NT2/D1 (cell line): ENCODE measurements around the gene ATP2A3.
"Not testable (repeated sequence)": the region's sequence is repeated elsewhere in the genome, so short reads cannot be mapped to it uniquely, and the experiment has no call there.

ENCODE experiments used
- DNase-seq: peaks from one replicate; pipeline ENCODE4 v3.0.0-alpha.2; 2011; ENCODE audit warnings: low read depth, low spot score
- H3K27me3 ChIP-seq: 2 replicates; pipeline ENCODE4 v1.6.0; 2011; ENCODE audit warnings: mild to moderate bottlenecking; ENCODE audit not compliant: insufficient read length, insufficient read depth
- H3K36me3 ChIP-seq: 2 replicates; pipeline ENCODE4 v1.6.1; 2011; ENCODE audit warnings: mild to moderate bottlenecking, low read length, mixed read lengths; ENCODE audit not compliant: insufficient read depth, insufficient read length
- H3K4me1 ChIP-seq: 2 replicates; pipeline ENCODE4 v1.5.1; 2011; ENCODE audit not compliant: insufficient read depth, insufficient read length
- H3K4me3 ChIP-seq: 2 replicates; pipeline ENCODE4 v1.5.1; 2011; ENCODE audit warnings: low read depth; ENCODE audit not compliant: insufficient read length
- H3K9ac ChIP-seq: 2 replicates; pipeline ENCODE4 v1.6.0; 2011; ENCODE audit warnings: low read depth; ENCODE audit not compliant: insufficient read length
- H3K9me3 ChIP-seq: 2 replicates; pipeline ENCODE4 v1.5.1; 2011; ENCODE audit warnings: mild to moderate bottlenecking, low read length; ENCODE audit not compliant: insufficient read depth
- SUZ12 ChIP-seq: IDR thresholded peaks from 2 replicates; pipeline ENCODE4 v1.6.1; 2011; ENCODE audit not compliant: insufficient read length, insufficient read depth; ENCODE audit errors: extremely low read depth
- YY1 ChIP-seq: IDR thresholded peaks from 2 replicates; pipeline ENCODE4 v1.6.1; 2011; ENCODE audit not compliant: insufficient read length, insufficient read depth
- ZNF274 ChIP-seq: IDR thresholded peaks from 2 replicates; pipeline ENCODE4 v1.6.1; 2011; ENCODE audit warnings: mild to moderate bottlenecking, low read depth, low read length

Gene ATP2A3

GRCh38 chr17:3951420-3951819 is 12.8 kb downstream of the ATP2A3 start:
- H3K36me3 ChIP-seq: no peaks in the 10 kb centered on the region
- H3K9me3 ChIP-seq: no peaks in the 10 kb centered on the region
- no peak overlapping the region for H3K9ac ChIP-seq
- H3K27me3 ChIP-seq: no peaks in the 10 kb centered on the region
- no peak for DNase-seq
- TF ChIP-seq SUZ12 (no peak), YY1 (no peak)
- no peak overlapping the region for H3K4me3 ChIP-seq
- H3K4me1 ChIP-seq: peaks cover 4% of the 10 kb centered on the region

- Histone ChIP-seq H3K36me3 (no peaks in the 10 kb centered on the region), H3K9me3 (no peaks in the 10 kb centered on the region), H3K4me3 (no peak overlapping the region), H3K27me3 (no peaks in the 10 kb centered on the region), H3K9ac (no peak overlapping the region), H3K4me1 (peaks cover 4% of the 10 kb centered on the region)
- TF ChIP-seq ZNF274 (no peak), YY1 (no peak), SUZ12 (no peak)
- DNase-seq: no peak
Observed at GRCh38 chr17:3951003-3951402, 13.2 kb downstream of the ATP2A3 start.

- no peaks in the 10 kb centered on the region for H3K9me3 ChIP-seq
- no peaks in the 10 kb centered on the region for H3K36me3 ChIP-seq
- H3K4me1 ChIP-seq: peaks cover 5% of the 10 kb centered on the region
- H3K9ac ChIP-seq: no peak overlapping the region
- no peaks in the 10 kb centered on the region for H3K27me3 ChIP-seq
- no peak for DNase-seq
- H3K4me3 ChIP-seq: no peak overlapping the region
- no peak for TF ChIP-seq YY1
- no peak for TF ChIP-seq ZNF274
- no peak for TF ChIP-seq SUZ12
Observed at GRCh38 chr17:3950584-3950983, 13.7 kb downstream of the ATP2A3 start.

DNA sequence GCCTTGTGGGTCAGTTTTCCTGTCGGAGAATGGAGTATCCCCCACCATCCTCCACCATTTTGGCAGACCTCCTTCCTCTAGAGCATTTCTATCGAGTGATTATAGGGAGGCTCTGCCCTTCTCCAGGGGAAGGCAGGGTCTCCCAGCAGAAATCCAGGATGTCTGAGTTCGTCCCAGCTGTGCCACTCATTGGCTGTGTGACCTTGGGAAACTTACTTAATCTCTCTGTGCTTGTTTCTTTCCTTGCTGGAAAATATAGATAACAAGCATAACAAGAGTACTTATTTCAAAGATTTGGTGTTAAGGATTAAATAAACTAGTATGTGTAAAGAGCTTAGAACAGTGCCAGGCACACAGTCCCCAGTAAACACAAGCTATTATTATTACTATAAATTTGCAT is 14.8 kb downstream of the ATP2A3 start:
- TF ChIP-seq YY1: no peak
- no peak for TF ChIP-seq SUZ12
- no peak for TF ChIP-seq ZNF274
- no peak for DNase-seq
- Histone ChIP-seq H3K36me3 (no peaks in the 10 kb centered on the region), H3K4me1 (peaks cover 7% of the 10 kb centered on the region), H3K27me3 (no peaks in the 10 kb centered on the region), H3K9ac (no peak overlapping the region), H3K9me3 (no peaks in the 10 kb centered on the region), H3K4me3 (no peak overlapping the region)

DNA sequence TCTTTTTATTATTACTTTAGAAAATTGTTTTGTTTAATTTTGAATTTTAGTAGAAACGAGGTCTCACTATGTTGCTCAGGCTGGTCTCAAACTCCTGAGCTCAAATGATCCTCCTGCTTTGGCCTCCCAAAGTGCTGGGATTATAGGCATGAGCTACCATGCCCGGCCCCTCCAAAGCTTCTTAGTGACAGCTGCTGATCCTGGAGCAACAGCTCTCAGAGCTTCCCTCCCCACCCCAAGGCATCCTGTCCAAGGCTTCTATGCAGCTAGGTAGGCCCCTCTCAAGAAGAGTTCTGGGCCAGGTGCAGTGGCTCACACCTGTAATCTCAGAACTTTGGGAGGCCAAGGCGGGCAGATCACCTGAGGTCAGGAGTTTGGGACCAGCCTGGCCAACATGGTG is 15.7 kb downstream of the ATP2A3 start:
- not testable (repeated sequence) for H3K9ac ChIP-seq, H3K4me1 ChIP-seq, H3K27me3 ChIP-seq, H3K9me3 ChIP-seq, H3K4me3 ChIP-seq, DNase-seq, H3K36me3 ChIP-seq

GRCh38 chr17:3947318-3947810 is 16.9 kb downstream of the ATP2A3 start:
- Histone ChIP-seq H3K27me3 (no peaks in the 10 kb centered on the region), H3K36me3 (peaks cover 5% of the 10 kb centered on the region)
- TF ChIP-seq SUZ12: no peak
- no peak for TF ChIP-seq ZNF274
- no peak for TF ChIP-seq YY1

GRCh38 chr17:3946711-3947235 is 17.5 kb downstream of the ATP2A3 start:
- Histone ChIP-seq H3K27me3 (no peaks in the 10 kb centered on the region), H3K9ac (no peak overlapping the region), H3K4me1 (peaks cover 11% of the 10 kb centered on the region), H3K36me3 (peaks cover 7% of the 10 kb centered on the region), H3K4me3 (no peak overlapping the region), H3K9me3 (no peaks in the 10 kb centered on the region)
- TF ChIP-seq ZNF274 (no peak), YY1 (no peak), SUZ12 (no peak)
- DNase-seq: no peak

More at GRCh38 chr17:3947318-3947810, 16.9 kb downstream of the ATP2A3 start:
- H3K4me1 ChIP-seq: peaks cover 10% of the 10 kb centered on the region
- H3K9ac ChIP-seq: no peak overlapping the region
- H3K9me3 ChIP-seq: no peaks in the 10 kb centered on the region
- no peak overlapping the region for H3K4me3 ChIP-seq
- no peak for DNase-seq
